GM12892 (cell line): ENCODE measurements around the gene SOX5.

Experiments used
- DNase-seq: peaks from one replicate; pipeline ENCODE4 v3.0.0; 2011; ENCODE audit not compliant: insufficient read length
- FAIRE-seq: peaks from 2 replicates; lab custom pipeline; 2011; peaks lifted over from hg19 to GRCh38; lab: Jason Lieb, UNC
- POLR2A ChIP-seq: IDR thresholded peaks from 2 replicates; pipeline ENCODE4 v1.6.1; 2011; ENCODE audit warnings: low read depth, low read length, control low read depth
- POLR2AphosphoS5 ChIP-seq: IDR thresholded peaks from 2 replicates; pipeline ENCODE4 v1.6.1; 2011; ENCODE audit warnings: low read depth, low read length, control low read depth
- TAF1 ChIP-seq: IDR thresholded peaks from 2 replicates; pipeline ENCODE4 v1.6.1; 2011; ENCODE audit warnings: low read depth, mild to moderate bottlenecking, control low read depth, low read length, borderline replicate concordance

The SOX5 gene

DNA sequence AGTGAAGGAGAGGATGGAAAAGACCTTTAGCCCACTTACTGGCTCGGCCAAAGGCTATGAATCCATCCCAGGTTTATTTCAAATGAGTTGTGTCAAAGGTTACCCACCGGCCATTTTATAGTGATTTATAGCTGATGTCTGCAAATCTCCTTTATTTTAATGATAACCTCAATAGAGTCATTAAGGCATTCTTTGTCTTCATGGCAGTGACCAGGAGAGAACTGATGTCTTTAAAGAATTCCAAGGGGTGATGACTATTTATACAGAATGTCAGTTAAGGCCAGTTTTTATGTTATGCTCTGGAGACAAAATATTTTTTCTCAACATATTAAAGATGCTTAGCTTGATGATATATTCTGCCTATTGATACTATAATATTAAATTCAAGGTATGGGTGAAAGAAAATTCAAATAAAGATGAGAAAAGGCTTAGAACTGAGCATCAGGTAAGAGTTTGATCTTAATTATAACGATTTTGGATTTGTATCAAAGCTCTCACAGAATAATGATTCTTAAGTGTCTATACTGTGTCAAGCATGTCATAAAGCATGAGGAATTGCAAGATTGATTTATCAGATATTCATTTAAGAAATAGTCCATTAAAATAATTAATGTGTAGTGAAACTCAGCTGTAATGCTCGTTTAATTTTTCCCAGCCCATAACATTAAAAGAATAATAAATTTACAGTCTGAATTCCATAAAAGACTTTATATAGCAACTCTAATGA is 361.5 kb downstream of the SOX5 start:
- FAIRE-seq (no peak), DNase-seq (no peak)
- TF ChIP-seq POLR2A (no peak), TAF1 (no peak), POLR2AphosphoS5 (no peak)

- TF ChIP-seq TAF1 (no peak), POLR2AphosphoS5 (no peak), POLR2A (no peak)
- DNase-seq (no peak), FAIRE-seq (no peak)
Observed at GRCh38 chr12:23585782-23586163, 363.7 kb downstream of the SOX5 start.

DNA sequence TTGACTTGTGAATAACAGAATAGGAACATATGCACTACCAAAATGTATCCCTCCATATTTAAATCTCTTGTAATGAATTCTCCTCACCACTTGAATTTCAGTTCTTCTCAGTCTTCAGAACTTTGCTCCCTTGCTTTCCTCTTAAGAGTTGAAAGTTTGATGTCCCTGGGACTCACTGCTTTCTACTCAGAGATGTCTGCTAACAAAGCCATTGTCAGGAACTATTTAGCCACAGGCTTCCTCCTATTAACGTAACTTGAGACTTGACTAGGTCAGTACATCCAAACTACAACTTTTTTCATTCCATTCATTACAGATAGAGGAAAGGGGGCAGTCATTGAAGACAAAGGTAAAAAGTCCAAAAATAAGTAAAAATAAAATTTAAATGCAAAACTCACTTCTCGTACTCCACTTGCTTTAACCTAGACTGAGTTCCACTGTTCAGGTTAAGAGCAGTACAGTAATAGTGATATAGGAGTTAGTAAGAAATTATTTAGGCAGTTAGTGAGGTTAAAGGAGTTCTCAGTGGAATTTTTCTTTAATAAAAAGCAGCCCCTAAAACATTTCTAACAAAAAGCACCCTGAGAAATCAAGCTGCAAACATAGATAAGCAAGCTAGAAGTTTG is 364.2 kb downstream of the SOX5 start:
- TF ChIP-seq TAF1 (no peak), POLR2A (no peak), POLR2AphosphoS5 (no peak)
- FAIRE-seq (no peak), DNase-seq (no peak)

GRCh38 chr12:23581913-23582312 is 367.6 kb downstream of the SOX5 start:
- TF ChIP-seq TAF1 (no peak), POLR2A (no peak), POLR2AphosphoS5 (no peak)
- FAIRE-seq (no peak), DNase-seq (no peak)

GRCh38 chr12:23579257-23579656 is 370.2 kb downstream of the SOX5 start:
- FAIRE-seq (no peak), DNase-seq (no peak)
- TF ChIP-seq POLR2AphosphoS5 (no peak), TAF1 (no peak), POLR2A (no peak)

DNA sequence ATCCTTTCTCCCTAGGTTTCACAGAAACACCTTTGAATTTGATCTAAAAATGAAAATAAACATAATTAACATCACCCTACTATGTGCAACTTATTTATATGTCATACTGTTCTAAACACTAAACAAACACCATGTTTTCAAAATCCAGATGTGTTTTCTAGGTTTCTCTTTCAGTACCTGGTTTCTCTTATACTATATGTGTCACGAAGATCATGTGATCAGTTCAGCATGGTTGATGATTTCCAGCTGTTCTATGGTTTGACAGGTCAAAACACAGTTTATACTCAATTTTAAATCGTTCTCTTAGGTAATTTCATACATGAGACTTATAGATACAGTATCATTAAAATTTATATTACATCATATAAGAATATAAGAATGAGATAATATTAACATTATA is 373.1 kb downstream of the SOX5 start:
- DNase-seq (no peak), FAIRE-seq (no peak)
- no peak for TF ChIP-seq POLR2A
- TF ChIP-seq TAF1: no peak
- no peak for TF ChIP-seq POLR2AphosphoS5

DNA sequence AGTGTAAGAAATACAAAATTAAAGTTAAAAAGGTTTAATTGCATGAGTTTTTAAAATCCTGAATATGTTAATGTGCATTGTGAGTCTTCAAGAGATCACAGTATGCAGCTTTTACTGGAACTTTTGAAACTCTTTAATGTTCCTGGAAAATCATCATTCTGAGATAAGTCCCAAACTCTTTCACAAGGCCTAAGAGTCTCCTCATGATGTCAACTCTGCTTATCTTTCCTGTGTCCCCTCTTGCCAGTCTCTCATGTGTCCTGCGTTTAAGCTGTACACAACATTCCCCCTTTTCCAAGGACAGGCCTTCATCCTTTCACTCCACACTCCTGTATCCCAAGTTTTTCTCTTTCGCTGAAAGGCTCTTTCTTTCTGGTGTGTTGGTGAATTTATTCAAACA is 380.1 kb downstream of the SOX5 start:
- FAIRE-seq (no peak), DNase-seq (no peak)
- no peak for TF ChIP-seq TAF1
- no peak for TF ChIP-seq POLR2A
- TF ChIP-seq POLR2AphosphoS5: no peak

GRCh38 chr12:23566133-23566532 is 383.3 kb downstream of the SOX5 start:
- no peak for DNase-seq
- TF ChIP-seq POLR2AphosphoS5 (no peak), TAF1 (no peak)
- FAIRE-seq: no peak

- FAIRE-seq (no peak), DNase-seq (no peak)
- TF ChIP-seq POLR2AphosphoS5 (no peak), TAF1 (no peak), POLR2A (no peak)
Observed at GRCh38 chr12:23564451-23565152, 384.9 kb downstream of the SOX5 start.

- FAIRE-seq (no peak), DNase-seq (no peak)
- TF ChIP-seq POLR2AphosphoS5 (no peak), POLR2A (no peak), TAF1 (no peak)
Observed at GRCh38 chr12:23561364-23562345, 387.8 kb downstream of the SOX5 start.

DNA sequence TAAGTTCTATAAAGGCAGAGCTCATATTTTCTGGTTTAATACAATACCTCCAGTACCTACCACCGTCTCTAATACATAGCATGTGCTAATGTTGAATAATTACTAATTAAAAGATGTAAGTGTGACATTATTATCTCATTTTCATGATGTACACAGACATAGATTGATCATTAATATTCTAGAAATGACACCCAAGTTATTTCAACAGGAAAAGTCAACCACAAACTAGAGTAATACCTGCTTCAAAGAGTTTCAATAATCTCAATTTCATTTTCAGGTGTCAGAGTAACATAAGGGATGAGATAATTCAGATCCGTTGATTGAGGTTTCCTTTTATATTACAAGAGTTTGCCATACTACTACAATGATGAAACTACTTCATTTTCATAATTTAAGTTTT is 388.9 kb downstream of the SOX5 start:
- FAIRE-seq: no peak

More for the DNA sequence above, 388.9 kb downstream of the SOX5 start:
- TF ChIP-seq POLR2AphosphoS5: no peak
- no peak for TF ChIP-seq TAF1
- TF ChIP-seq POLR2A: no peak
- DNase-seq: no peak
